GM18507 (cell line): ENCODE measurements around the gene SPDYE9.
"Not testable (repeated sequence)": the region's sequence is repeated elsewhere in the genome, so short reads cannot be mapped to it uniquely, and the experiment has no call there.

Source experiments
- DNase-seq: peaks from one replicate; pipeline ENCODE4 v3.0.0; 2011; ENCODE audit warnings: low read depth; ENCODE audit not compliant: insufficient read length; ENCODE audit errors: extremely low spot score
- FAIRE-seq: peaks from 2 replicates; lab custom pipeline; 2011; peaks lifted over from hg19 to GRCh38; lab: Jason Lieb, UNC

The SPDYE9 gene, protein sequence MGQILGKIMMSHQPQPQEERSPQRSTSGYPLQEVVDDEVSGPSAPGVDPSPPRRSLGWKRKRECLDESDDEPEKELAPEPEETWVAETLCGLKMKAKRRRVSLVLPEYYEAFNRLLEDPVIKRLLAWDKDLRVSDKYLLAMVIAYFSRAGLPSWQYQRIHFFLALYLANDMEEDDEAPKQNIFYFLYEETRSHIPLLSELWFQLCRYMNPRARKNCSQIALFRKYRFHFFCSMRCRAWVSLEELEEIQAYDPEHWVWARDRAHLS

DNA sequence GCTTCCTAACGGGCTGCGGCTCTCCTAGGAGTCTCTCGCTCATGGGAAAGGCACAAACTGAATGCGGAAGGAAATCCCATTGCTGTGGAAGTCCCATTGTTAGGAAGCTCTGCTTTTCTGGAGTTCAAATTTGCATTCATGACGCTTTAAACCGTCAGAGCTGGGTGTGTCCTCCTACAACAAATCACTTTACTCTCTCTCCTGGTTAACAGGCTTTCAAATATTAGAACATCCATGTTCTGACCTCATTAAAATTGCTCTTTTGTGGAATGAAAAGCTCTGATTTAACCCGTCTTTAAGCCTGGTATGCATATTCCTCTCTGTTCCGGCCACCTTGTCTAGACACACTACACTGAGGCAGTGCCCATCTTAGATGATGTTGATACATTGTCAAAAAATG is at the start of gene SPDYE9:
Gene SPDYE9, minus strand, starts transcription at position 101 of the 400 bp plus-strand sequence. CDS start 1,800 bp downstream, outside the sequence.
- not testable (repeated sequence) for DNase-seq, FAIRE-seq

DNA sequence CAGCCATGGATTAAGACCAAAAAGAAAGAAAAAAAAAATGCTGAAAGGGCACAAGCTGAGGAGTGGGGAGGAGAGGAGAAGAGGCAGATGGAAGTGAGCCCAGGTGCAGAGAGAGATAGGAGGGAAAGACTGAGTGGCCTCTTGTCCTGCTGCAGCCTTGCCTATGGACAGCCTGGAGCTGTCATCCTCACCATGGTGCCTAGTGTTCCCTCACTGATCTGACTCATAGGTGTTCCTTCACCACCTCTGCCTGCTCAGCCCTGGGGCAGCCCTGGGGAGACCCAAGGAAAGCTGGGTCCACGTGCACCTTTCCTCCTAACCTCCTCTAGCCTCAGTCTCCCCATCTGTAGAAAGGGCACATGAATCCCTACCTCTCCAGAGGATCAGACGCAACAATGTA is 49.0 kb upstream of the SPDYE9 start:
- not testable (repeated sequence) for DNase-seq, FAIRE-seq

DNA sequence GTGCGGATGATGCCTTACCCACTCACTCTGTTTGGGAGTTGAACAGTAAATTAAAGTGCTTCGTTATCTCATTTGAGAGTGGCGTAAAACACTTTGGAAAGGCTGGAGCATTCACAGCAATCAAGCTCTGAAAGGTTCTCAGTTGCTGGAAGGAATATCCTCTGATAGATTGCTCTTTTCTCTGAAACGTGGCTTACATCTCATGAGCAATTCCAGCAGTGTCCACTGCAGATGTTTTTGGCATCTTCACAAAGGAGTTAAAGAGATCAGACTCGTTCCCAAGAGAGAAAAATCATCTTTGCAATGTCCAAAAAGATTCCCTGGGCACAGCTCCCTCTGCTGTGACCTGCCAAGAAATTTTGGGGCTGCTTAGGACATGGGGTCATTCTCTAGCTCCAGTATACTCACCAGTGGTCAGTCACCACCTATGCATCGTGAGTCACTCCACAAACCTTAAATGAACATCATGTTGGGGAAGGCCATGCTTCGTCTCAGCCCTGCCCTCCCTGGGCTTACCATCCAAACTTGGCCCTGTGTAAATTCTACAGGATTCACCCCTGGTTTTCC is 46.9 kb upstream of the SPDYE9 start:
- DNase-seq, FAIRE-seq: not testable (repeated sequence)

DNA sequence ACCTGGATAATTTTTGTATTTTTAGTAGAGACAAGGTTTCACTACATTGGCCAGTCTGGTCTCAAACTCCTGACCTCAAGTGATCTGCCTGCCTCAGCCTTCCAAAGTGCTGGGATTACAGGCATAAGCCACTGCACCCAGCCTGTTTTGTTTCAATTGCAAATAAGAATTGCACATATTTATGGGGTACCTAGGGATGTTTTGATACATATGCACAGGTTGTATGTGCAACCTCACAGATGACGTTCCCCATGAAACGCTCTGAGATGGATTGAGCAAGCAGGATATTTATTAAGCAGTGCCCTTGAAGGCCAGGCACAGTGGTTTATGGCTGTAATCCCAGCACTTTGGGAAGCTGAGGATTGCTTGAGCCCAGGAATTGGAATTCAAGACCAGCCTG is 44.8 kb upstream of the SPDYE9 start:
- not testable (repeated sequence) for DNase-seq, FAIRE-seq

DNA sequence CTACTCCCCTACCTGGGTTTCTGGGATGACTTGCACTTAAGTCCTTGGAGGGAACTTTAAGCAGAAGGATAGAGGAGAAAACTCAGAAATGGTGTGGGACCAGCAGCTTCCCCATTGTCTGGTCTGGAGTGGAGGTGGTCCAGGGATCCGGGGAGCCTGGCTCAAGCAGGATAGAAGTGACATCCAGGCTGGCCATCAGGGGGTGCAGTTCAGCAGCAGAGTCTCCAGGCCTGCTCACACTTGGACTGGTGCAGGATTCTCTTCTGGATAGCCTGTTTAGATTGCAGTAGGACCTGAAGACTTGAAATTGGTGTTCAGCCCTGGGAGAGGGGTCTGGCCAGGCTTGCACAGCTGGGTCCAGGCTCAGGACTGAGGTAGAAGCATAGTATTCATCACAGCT is 38.3 kb upstream of the SPDYE9 start:
- DNase-seq, FAIRE-seq: not testable (repeated sequence)

DNA sequence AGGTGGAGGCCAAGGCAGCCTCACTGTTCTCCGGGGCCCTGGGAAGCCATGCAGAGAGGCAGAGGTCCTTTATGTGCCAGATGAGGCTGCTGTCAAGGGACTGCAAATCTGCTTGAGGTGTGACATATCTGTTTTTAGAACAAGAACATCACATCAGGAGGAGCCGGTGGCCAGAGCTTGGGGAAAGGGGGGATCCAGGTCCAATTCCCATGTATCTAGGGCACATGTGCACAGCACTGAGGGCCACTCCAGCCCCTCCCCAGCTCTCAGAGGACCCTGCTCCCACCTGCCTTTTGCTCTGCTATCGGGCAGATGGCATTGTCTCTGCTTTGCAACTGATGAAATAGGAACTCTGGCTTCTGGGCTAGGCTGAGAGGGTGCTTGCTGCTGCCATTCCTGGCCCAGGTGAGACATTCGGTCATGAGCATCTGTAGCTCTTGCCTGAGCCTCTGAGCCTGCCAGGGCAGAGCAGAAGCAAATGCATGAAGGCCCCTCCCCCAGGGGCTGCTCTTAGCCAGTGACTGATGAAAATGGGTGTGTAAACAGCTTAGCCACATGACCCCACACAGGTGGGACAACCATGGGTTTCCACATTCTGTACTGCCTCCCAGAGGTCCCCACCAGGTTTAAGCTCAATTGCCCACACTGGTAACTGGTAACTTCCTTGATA is 37.1 kb upstream of the SPDYE9 start:
- FAIRE-seq, DNase-seq: not testable (repeated sequence)

DNA sequence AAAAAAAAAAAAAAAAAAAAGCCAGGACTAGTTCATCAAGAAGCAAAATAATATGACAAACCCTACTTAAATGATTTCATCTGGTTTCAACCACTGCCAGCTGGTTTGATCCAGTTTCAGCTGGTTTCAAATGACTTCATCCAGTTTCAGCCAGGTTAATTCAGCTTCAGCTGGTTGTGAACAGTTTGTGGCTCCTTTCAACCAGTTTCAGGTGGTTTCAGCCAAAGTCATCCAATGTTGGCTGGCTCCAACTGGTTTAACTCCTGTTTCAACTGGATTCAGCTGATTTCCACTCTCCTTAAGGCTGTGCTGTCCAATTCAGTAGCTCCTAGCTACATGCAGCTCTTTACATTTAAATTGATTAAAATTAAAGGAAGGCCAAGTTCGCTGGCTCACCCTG is 32.3 kb upstream of the SPDYE9 start:
- FAIRE-seq, DNase-seq: not testable (repeated sequence)

DNA sequence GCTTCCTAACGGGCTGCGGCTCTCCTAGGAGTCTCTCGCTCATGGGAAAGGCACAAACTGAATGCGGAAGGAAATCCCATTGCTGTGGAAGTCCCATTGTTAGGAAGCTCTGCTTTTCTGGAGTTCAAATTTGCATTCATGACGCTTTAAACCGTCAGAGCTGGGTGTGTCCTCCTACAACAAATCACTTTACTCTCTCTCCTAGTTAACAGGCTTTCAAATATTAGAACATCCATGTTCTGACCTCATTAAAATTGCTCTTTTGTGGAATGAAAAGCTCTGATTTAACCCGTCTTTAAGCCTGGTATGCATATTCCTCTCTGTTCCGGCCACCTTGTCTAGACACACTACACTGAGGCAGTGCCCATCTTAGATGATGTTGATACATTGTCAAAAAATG is 28.0 kb downstream of the SPDYE9 start, which contains the start of gene SPDYE11:
Gene SPDYE11, minus strand, starts transcription at position 101 of the 400 bp plus-strand sequence. CDS start 1,800 bp downstream, outside the sequence.
- DNase-seq, FAIRE-seq: not testable (repeated sequence)

DNA sequence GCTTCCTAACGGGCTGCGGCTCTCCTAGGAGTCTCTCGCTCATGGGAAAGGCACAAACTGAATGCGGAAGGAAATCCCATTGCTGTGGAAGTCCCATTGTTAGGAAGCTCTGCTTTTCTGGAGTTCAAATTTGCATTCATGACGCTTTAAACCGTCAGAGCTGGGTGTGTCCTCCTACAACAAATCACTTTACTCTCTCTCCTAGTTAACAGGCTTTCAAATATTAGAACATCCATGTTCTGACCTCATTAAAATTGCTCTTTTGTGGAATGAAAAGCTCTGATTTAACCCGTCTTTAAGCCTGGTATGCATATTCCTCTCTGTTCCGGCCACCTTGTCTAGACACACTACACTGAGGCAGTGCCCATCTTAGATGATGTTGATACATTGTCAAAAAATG is 56.2 kb downstream of the SPDYE9 start, which contains the start of gene SPDYE8:
Gene SPDYE8, minus strand, starts transcription at position 101 of the 400 bp plus-strand sequence. CDS start 1,800 bp downstream, outside the sequence.
- FAIRE-seq, DNase-seq: not testable (repeated sequence)
